Sigmoid colon (tissue), 4 donors: Measurements from ENCODE around the gene FLNC.

Experiments used
- EP300 ChIP-seq, 4 donors: sonication (generic); formaldehyde crosslinking; IDR thresholded peaks; one replicate each; pipeline ENCODE4 v1.6.1; 2017; ENCODE audit warnings: antibody characterized with exemption in 4 of 4
- POLR2A ChIP-seq, 2 donors: fragments of 450-650 bp; IDR thresholded peaks; one replicate each; pipeline ENCODE4 v1.6.1; 2016; ENCODE audit warnings: antibody characterized with exemption in 2 of 2, mild to moderate bottlenecking in 2 of 2, moderate library complexity in 2 of 2
- POLR2AphosphoS5 ChIP-seq, 4 donors: sonication (generic); formaldehyde crosslinking; IDR thresholded peaks; one replicate each; pipeline ENCODE4 v1.6.1; 2017; ENCODE audit warnings: antibody characterized with exemption in 4 of 4
- TF ChIP-seq, protein P1 (sequence below), 4 experiments: fragments of 450-650 bp in 3 of 4; fragments of 200-600 bp in 1 of 4; IDR thresholded peaks; one replicate each; pipeline ENCODE4 v1.5.1; 2016 to 2019; ENCODE audit warnings: antibody characterized with exemption in 4 of 4, mild to moderate bottlenecking in 3 of 4, moderate library complexity in 2 of 4

DNA sequence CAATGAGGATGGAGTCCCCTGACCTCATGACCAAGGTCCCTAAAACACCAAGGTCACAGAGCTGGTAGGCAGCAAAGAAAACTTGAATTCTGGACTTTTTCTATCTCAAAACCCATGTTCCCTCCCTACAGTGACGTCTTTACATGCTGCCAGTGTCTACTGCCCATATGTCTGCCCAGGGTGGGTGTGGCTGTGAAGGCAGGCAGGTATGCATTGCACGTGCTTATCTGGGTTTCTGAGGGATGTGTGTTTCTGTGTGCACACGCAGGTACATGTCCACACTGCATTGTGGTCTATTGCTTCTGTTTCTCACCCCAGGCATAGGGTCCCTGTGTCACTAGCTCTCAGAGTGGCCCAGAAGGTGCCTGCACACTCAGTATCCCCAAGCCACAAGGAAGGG, 45.9 kb downstream of the FLNC start:
- TF ChIP-seq, protein P1, sequence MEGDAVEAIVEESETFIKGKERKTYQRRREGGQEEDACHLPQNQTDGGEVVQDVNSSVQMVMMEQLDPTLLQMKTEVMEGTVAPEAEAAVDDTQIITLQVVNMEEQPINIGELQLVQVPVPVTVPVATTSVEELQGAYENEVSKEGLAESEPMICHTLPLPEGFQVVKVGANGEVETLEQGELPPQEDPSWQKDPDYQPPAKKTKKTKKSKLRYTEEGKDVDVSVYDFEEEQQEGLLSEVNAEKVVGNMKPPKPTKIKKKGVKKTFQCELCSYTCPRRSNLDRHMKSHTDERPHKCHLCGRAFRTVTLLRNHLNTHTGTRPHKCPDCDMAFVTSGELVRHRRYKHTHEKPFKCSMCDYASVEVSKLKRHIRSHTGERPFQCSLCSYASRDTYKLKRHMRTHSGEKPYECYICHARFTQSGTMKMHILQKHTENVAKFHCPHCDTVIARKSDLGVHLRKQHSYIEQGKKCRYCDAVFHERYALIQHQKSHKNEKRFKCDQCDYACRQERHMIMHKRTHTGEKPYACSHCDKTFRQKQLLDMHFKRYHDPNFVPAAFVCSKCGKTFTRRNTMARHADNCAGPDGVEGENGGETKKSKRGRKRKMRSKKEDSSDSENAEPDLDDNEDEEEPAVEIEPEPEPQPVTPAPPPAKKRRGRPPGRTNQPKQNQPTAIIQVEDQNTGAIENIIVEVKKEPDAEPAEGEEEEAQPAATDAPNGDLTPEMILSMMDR (IDR thresholded peaks at IDR 0.05): no peak
- TF ChIP-seq POLR2AphosphoS5 (IDR thresholded peaks at IDR 0.05) (no peak), POLR2A (IDR thresholded peaks at IDR 0.05) (no peak), EP300 (IDR thresholded peaks at IDR 0.05) (no peak)
